K562 (cell line): ENCODE data around the gene MFSD2B. TPM values are rescaled to one million over a fixed set of nuclear protein-coding genes. Genes with fewer than 3 reads are reported as not detected.

Source experiments
- ATAC-seq: fragments of 200-7000 bp; cut with Tn5 transposase; 3 replicates; pipeline ENCODE4 v1.9.1; 2020; ENCODE audit warnings: moderate library complexity
- BruUV-seq: library from RNA; stranded (reverse); fragments of 400-500 nt; replicated peaks from 2 replicates; lab custom pipeline; 2021; lab: Mats Ljungman, UMichigan
- CTCF ChIA-PET: fragments of 300-600 bp; formaldehyde crosslinking; extraction: SDS; loops from one replicate; lab custom pipeline; 2021; ENCODE audit warnings: low intra/inter-chr PET ratio; lab: Yijun Ruan, JAX
- POLR2A ChIA-PET: fragments of 300-600, 350-650 bp; sonication (Branson Sonifier 250); formaldehyde crosslinking; extraction: SDS; loops from one replicate; lab custom pipeline; 2021; ENCODE audit warnings: antibody characterized with exemption, inconsistent platforms; lab: Yijun Ruan, JAX
- DNase-seq, 4 experiments: peaks; one replicate each; pipeline versions ENCODE4 v3.0.0 to v3.0.0-alpha.2; 2011 to 2018; ENCODE audit warnings: low spot score in 3 of 4, mixed read lengths in 3 of 4; ENCODE audit errors: extremely low read depth in 1 of 4
- FAIRE-seq: peaks from 2 replicates; lab custom pipeline; 2011; peaks lifted over from hg19 to GRCh38; lab: Jason Lieb, UNC
- H2AFZ ChIP-seq: 2 replicates; pipeline ENCODE4 v1.6.0; 2011; ENCODE audit warnings: low read depth, low read length, control low read depth, inconsistent platforms
- H3K27ac ChIP-seq: fragments of 200-600 bp; 3 replicates; pipeline ENCODE4 v1.8.0; 2011; ENCODE audit warnings: low read depth, mild to moderate bottlenecking, control low read depth, inconsistent platforms, low read length, moderate library complexity, mixed read lengths; ENCODE audit errors: extremely low read depth
- H3K27me3 ChIP-seq, 2 experiments: fragments of 300-600 bp in 1 of 2; 2 replicates in 1 of 2; 3 replicates in 1 of 2; pipeline versions ENCODE4 v1.6.0 to v1.8.0; 2011; ENCODE audit warnings: inconsistent platforms in 2 of 2, low read length in 2 of 2, mild to moderate bottlenecking in 1 of 2, mixed read lengths in 1 of 2, moderate library complexity in 1 of 2; ENCODE audit not compliant: control insufficient read depth in 2 of 2, insufficient read depth in 2 of 2
- H3K36me3 ChIP-seq: fragments of 300-600 bp; 3 replicates; pipeline ENCODE4 v1.8.0; 2011; ENCODE audit warnings: mild to moderate bottlenecking, low read length, inconsistent platforms; ENCODE audit not compliant: control insufficient read depth, insufficient read depth
- H3K4me1 ChIP-seq, 2 experiments: fragments of 200-600 bp in 1 of 2; replicated peaks in 1 of 2; 2 replicates in 1 of 2; 3 replicates in 1 of 2; pipeline versions ENCODE4 v1.5.1 to v1.8.0; 2011; ENCODE audit warnings: inconsistent platforms in 2 of 2, low read length in 2 of 2, mild to moderate bottlenecking in 1 of 2, mixed read lengths in 1 of 2, moderate library complexity in 1 of 2; ENCODE audit not compliant: control insufficient read depth in 2 of 2, insufficient read depth in 2 of 2
- H3K4me2 ChIP-seq: 2 replicates; pipeline ENCODE4 v1.6.1; 2011; ENCODE audit warnings: low read length, control low read depth, inconsistent platforms, mixed read lengths; ENCODE audit not compliant: insufficient read depth
- H3K4me3 ChIP-seq: fragments of 200-600 bp; sonication (generic), shearing (Covaris generic); 2 replicates; pipeline ENCODE4 v1.5.1; 2016; ENCODE audit warnings: control low read depth, inconsistent platforms
- H3K79me2 ChIP-seq: fragments of 200-600 bp; 3 replicates; pipeline ENCODE4 v1.8.0; 2011; ENCODE audit warnings: low read length, inconsistent platforms; ENCODE audit not compliant: control insufficient read depth, insufficient read depth
- H3K9ac ChIP-seq, 2 experiments: 2 replicates each; pipeline versions ENCODE4 v1.6.0 to v1.6.1; 2011; ENCODE audit warnings: low read depth in 2 of 2, low read length in 2 of 2, control low read depth in 1 of 2, inconsistent platforms in 1 of 2, mild to moderate bottlenecking in 1 of 2, mixed read lengths in 1 of 2; ENCODE audit not compliant: insufficient read depth in 1 of 2
- H3K9me1 ChIP-seq: one replicate; pipeline ENCODE4 v1.6.0; 2011; ENCODE audit warnings: inconsistent platforms, mild to moderate bottlenecking, low read length, moderate library complexity; ENCODE audit not compliant: control insufficient read depth, insufficient read depth
- H3K9me3 ChIP-seq: replicated peaks from 2 replicates; pipeline ENCODE4 v1.5.1; 2011; ENCODE audit warnings: low read depth, low read length, inconsistent platforms; ENCODE audit not compliant: control insufficient read depth, insufficient read depth
- H4K20me1 ChIP-seq: replicated peaks from 2 replicates; pipeline ENCODE4 v1.6.1; 2011; ENCODE audit warnings: low read length, inconsistent platforms, mixed read lengths; ENCODE audit not compliant: control insufficient read depth, insufficient read depth
- FOXK2 ChIP-seq, 2 experiments: fragments of 450-650 bp; IDR thresholded peaks in 1 of 2; conservative IDR thresholded peaks in 1 of 2; 2 replicates each; pipeline ENCODE4 v1.6.1; 2016; ENCODE audit warnings: low read depth in 2 of 2, mild to moderate bottlenecking in 1 of 2
- MCM7 ChIP-seq, 2 experiments: fragments of 450-650 bp; IDR thresholded peaks; 2 replicates each; pipeline ENCODE4 v1.6.1; 2016 to 2018
- SMARCA5 ChIP-seq: fragments of 450-650 bp; IDR thresholded peaks from 2 replicates; pipeline ENCODE4 v1.6.1; 2016
- TRIM28 ChIP-seq: fragments of 450-650 bp; IDR thresholded peaks from 2 replicates; pipeline ENCODE4 v1.6.1; 2017
- ZBTB11 ChIP-seq, 3 experiments: fragments of 200-800 bp in 1 of 3; fragments of 250-450 bp in 1 of 3; fragments of 450-650 bp in 1 of 3; sonication (Bioruptor Pico) in 1 of 3; sonication (Bioruptor generic) in 1 of 3; formaldehyde crosslinking in 1 of 3; IDR thresholded peaks; 2 replicates each; pipeline versions ENCODE4 v1.6.1 to v1.8.0; 2016 to 2022; ENCODE audit warnings: mild to moderate bottlenecking in 2 of 3, missing genetic modification characterization in 2 of 3, missing compliant biosample characterization in 1 of 3, moderate library complexity in 1 of 3
- in situ Hi-C: fragments of 300-500 bp; cut with MboI; formaldehyde crosslinking; loops from 4 replicates; pipeline ENCODE4 v1.15.0; 2018; ENCODE audit warnings: inconsistent platforms, mixed read lengths
- intact Hi-C: fragments of 100-400 bp; cut with micrococcal nuclease; formaldehyde crosslinking; loops from 2 replicates; pipeline ENCODE4 v1.14.2; 2022
- polyA plus RNA-seq, 8 experiments: library from polyadenylated mRNA; depleted of rRNA in 4 of 8; stranded (reverse) in 5 of 8; unstranded in 3 of 8; fragments of >200 nt; fragmentation: Nextera tagmentation in 2 of 8; fragmentation: Illumina TruSeq in 1 of 8; extraction: Ambion mirVana in 2 of 8; extraction: Trizol in 1 of 8; gene quantifications; 2 replicates each; pipeline versions ENCODE4 v1.2.1 to v1.2.3, GENCODE V29; 2011 to 2014; ENCODE audit warnings: inconsistent platforms in 1 of 8, missing spikeins in 1 of 8
- total RNA-seq, 7 experiments: library from RNA; depleted of rRNA in 6 of 7; stranded (reverse); fragments of >200 nt in 6 of 7; fragmentation: Illumina TruSeq in 2 of 7; extraction: Trizol in 2 of 7; gene quantifications; 2 replicates each; pipeline versions ENCODE4 v1.2.1 to v1.2.3, GENCODE V29; 2011 to 2021; ENCODE audit warnings: low replicate concordance in 1 of 7

MFSD2B gene
- total and polyA plus RNA-seq, 9 of the 15 experiments (the other 6 are each of a cell fraction or from before 2014, with no cell fraction given), result 2.6 to 10.9 (median 6.8) TPM

GRCh38 chr2:24007693-24008092, 2.2 kb upstream of the MFSD2B start:
- H3K27ac ChIP-seq, result no peak overlapping the region
- H3K9ac ChIP-seq, result no peak overlapping the region
- CTCF ChIA-PET, result no interaction called here
- H3K4me2 ChIP-seq, result no peak overlapping the region
- H2AFZ ChIP-seq, result peak overlapping the region; percentile 60
- H3K9me3 ChIP-seq, result no peaks in the 10 kb centered on the region
- FAIRE-seq, result no peak
- no peak for ATAC-seq
- in situ Hi-C loops, result no loop called here
- no peaks in the 10 kb centered on the region for H4K20me1 ChIP-seq
- H3K9me1 ChIP-seq, result no peaks in the 10 kb centered on the region
- no peak overlapping the region for H3K4me3 ChIP-seq
- intact Hi-C loops, result no loop called here
- peaks cover 6% of the 10 kb centered on the region; the same call in 1 of the 3 replicates for H3K36me3 ChIP-seq
- peaks cover 25 to 37% of the 10 kb centered on the region in 2 experiments for H3K4me1 ChIP-seq
- 0 out of 4 replicates have a peak, but pooled peaks of 1 of the 2 experiments have one; percentile 9 for TF ChIP-seq FOXK2 (conservative IDR thresholded peaks at IDR 0.05 in 1 of 2, IDR thresholded peaks at IDR 0.05 in 1 of 2; ENCODE audit: low read depth in 2 of 2)
- no peak for TF ChIP-seq MCM7 (IDR thresholded peaks at IDR 0.05)
- 0 out of 6 replicates have a peak, but pooled peaks of 1 of the 3 experiments have one; percentile 5 for TF ChIP-seq ZBTB11 (CRISPR knock-in tag; IDR thresholded peaks at IDR 0.05)
- no peak for TF ChIP-seq SMARCA5
- TF ChIP-seq TRIM28, result no peak
- TF ChIP-seq, all 486 proteins: peak for 2
- DNase-seq, result no peak
- H3K27me3 ChIP-seq, result no peaks in the 10 kb centered on the region
- BruUV-seq, result no TSS peak
- POLR2A ChIA-PET, result interaction anchor here (0.6 to 1.2 kb wide), 4 partner anchors 26 to 342 kb away, joined by 3 read pairs; no protein-coding TSS in a partner anchor
- peaks cover 33% of the 10 kb centered on the region for H3K79me2 ChIP-seq
